ENCODE data around the gene GOLGA5.

DNA sequence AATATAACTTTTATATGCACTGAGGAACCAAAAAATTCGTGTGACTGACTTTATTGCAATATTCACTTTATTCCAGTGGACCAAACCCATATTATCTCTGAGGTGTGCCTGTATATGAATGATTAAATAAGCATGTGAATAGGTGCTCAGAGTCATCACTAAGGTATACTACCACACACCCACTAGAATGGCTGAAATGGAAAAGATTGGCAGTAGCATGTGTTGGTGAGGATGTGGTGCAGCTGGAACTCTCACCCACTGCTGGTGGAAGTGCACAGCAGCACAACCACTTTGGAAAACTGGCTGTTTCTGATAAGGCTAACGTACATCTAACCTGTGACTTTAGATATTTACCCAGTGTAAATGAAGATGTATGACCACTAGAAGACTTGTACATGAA, 36.8 kb downstream of the GOLGA5 start:
- TF ChIP-seq CTCF (IDR thresholded peaks at IDR 0.05; ENCODE audit: low read length) (no peak), EZH2 (IDR thresholded peaks at IDR 0.05; ENCODE audit: borderline replicate concordance, low read length) (no peak)
